Fibroblast of lung (primary cell): ENCODE measurements around the gene RNPEP. TPM values are rescaled to one million over a fixed set of nuclear protein-coding genes. Genes with fewer than 3 reads are reported as not detected.

ENCODE experiments used
- DNase-seq, 2 donors: peaks; one replicate each; pipeline versions ENCODE4 v3.0.0 to v3.0.0-alpha.2; 2010; ENCODE audit warnings: low read depth in 2 of 2
- H2AFZ ChIP-seq: 2 replicates; pipeline ENCODE4 v1.5.1; 2012; ENCODE audit warnings: low read length, control low read depth, inconsistent platforms
- H3K27ac ChIP-seq: 2 replicates; pipeline ENCODE4 v1.5.1; 2011; ENCODE audit warnings: low read length, control low read depth; ENCODE audit not compliant: insufficient read depth
- H3K27me3 ChIP-seq: 2 replicates; pipeline ENCODE4 v1.5.1; 2011; ENCODE audit warnings: mild to moderate bottlenecking, low read length; ENCODE audit not compliant: control insufficient read depth, insufficient read depth
- H3K36me3 ChIP-seq: 2 replicates; pipeline ENCODE4 v1.5.1; 2011; ENCODE audit warnings: low read length; ENCODE audit not compliant: control insufficient read depth, insufficient read depth
- H3K4me1 ChIP-seq: 2 replicates; pipeline ENCODE4 v1.5.1; 2011; ENCODE audit warnings: low read length; ENCODE audit not compliant: control insufficient read depth, insufficient read depth; ENCODE audit errors: extremely low read depth
- H3K4me2 ChIP-seq: 2 replicates; pipeline ENCODE4 v1.5.1; 2011; ENCODE audit warnings: low read length, control low read depth; ENCODE audit not compliant: insufficient read depth; ENCODE audit errors: extremely low read depth
- H3K4me3 ChIP-seq, 4 experiments: fragments of 200-600 bp in 1 of 4; sonication (generic) in 1 of 4; replicated peaks in 1 of 4; 2 replicates each; pipeline ENCODE4 v1.5.1; 2011 to 2016; ENCODE audit warnings: low read length in 4 of 4, low read depth in 3 of 4, mild to moderate bottlenecking in 3 of 4, control low read depth in 2 of 4, inconsistent platforms in 1 of 4, mixed read lengths in 1 of 4; ENCODE audit not compliant: insufficient read depth in 1 of 4; ENCODE audit errors: control extremely low read depth in 1 of 4
- H3K79me2 ChIP-seq: 2 replicates; pipeline ENCODE4 v1.5.1; 2012; ENCODE audit warnings: mild to moderate bottlenecking, low read length, inconsistent platforms; ENCODE audit not compliant: control insufficient read depth, insufficient read depth
- H3K9ac ChIP-seq: 2 replicates; pipeline ENCODE4 v1.5.1; 2011; ENCODE audit warnings: mild to moderate bottlenecking, low read length, control low read depth; ENCODE audit not compliant: insufficient read depth
- H3K9me3 ChIP-seq: 2 replicates; pipeline ENCODE4 v1.5.1; 2012; ENCODE audit warnings: low read depth, low read length; ENCODE audit not compliant: control insufficient read depth, insufficient read depth
- H4K20me1 ChIP-seq: 2 replicates; pipeline ENCODE4 v1.5.1; 2011; ENCODE audit warnings: low read length; ENCODE audit not compliant: control insufficient read depth, insufficient read depth; ENCODE audit errors: extremely low read depth
- CTCF ChIP-seq, 2 donors: IDR thresholded peaks in 1 of 2; conservative IDR thresholded peaks in 1 of 2; 1 replicate in 1 of 2; 2 replicates in 1 of 2; pipeline ENCODE4 v1.5.1; 2011 to 2012; ENCODE audit warnings: low read length in 2 of 2, control low read depth in 1 of 2, inconsistent platforms in 1 of 2, low read depth in 1 of 2, mild to moderate bottlenecking in 1 of 2
- EZH2 ChIP-seq: IDR thresholded peaks from 2 replicates; pipeline ENCODE4 v1.5.1; 2012; ENCODE audit warnings: low read length, control low read depth, mild to moderate bottlenecking; ENCODE audit errors: missing control alignments
- polyA plus RNA-seq, 2 donors: library from polyadenylated mRNA; depleted of rRNA in 1 of 2; stranded (reverse) in 1 of 2; unstranded in 1 of 2; fragments of >200 nt; gene quantifications; 2 replicates each; pipeline ENCODE4 v1.2.1, GENCODE V29; 2011 to 2012; ENCODE audit warnings: missing spikeins in 1 of 2
- total RNA-seq: library from RNA; depleted of rRNA; stranded (reverse); fragments of >200 nt; gene quantifications from 2 replicates; pipeline ENCODE4 v1.2.1, GENCODE V29; 2014

Gene RNPEP
- total and polyA plus RNA-seq, 2 donors (not counting 1 experiment from before 2014, with no cell fraction given), result 56.9 to 77.1 TPM

DNA sequence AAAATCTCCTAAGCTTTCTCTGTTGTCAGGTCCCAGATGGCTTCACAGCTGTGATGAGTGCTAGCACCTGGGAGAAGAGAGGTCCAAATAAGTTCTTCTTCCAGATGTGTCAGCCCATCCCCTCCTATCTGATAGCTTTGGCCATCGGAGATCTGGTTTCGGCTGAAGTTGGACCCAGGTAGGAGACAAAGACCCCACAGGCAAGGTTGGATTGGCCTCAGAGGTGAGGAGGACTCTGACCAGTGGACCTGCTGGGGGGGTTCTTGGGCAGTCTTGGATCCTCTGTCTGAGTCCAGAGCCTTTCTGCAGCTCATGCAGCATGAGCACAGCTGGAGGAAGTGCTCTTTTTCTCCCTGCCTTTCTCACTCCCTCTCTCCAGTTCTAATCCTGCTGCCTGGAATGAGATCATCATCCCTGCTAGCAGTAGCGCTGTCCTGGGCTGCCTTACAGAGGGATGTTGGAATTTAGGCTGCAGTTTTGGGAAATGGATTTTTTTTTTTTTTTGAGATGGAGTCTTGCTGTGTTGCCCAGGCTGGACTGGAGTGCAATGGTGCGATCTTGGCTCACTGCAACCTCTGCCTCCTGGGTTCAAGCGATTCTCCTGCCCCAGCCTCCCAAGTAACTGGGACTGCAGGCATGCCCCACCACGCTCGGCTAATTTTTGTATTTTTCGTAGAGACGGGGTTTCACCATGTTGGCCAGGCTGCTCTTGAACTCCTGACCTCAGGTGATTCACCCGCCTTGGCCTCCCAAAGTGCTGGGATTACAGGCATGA lies 7.1 kb downstream of the RNPEP start:
- H3K9ac ChIP-seq, result no peak overlapping the region
- H3K4me2 ChIP-seq, result no peak overlapping the region
- peaks cover 18% of the 10 kb centered on the region for H3K79me2 ChIP-seq
- TF ChIP-seq CTCF (conservative IDR thresholded peaks at IDR 0.05 in 1 of 2, IDR thresholded peaks at IDR 0.05 in 1 of 2; ENCODE audit: low read depth in 1 of 2, low read length in 2 of 2) (no peak), EZH2 (no peak)
- H3K27ac ChIP-seq, result no peak overlapping the region
- H3K9me3 ChIP-seq, result no peaks in the 10 kb centered on the region
- H3K4me3 ChIP-seq, result no peak overlapping the region
- peaks cover 11% of the 10 kb centered on the region for H3K36me3 ChIP-seq
- DNase-seq, result no peak
- no peaks in the 10 kb centered on the region for H3K27me3 ChIP-seq
- no peaks in the 10 kb centered on the region for H3K4me1 ChIP-seq
- no peak overlapping the region for H2AFZ ChIP-seq
- no peaks in the 10 kb centered on the region for H4K20me1 ChIP-seq

DNA sequence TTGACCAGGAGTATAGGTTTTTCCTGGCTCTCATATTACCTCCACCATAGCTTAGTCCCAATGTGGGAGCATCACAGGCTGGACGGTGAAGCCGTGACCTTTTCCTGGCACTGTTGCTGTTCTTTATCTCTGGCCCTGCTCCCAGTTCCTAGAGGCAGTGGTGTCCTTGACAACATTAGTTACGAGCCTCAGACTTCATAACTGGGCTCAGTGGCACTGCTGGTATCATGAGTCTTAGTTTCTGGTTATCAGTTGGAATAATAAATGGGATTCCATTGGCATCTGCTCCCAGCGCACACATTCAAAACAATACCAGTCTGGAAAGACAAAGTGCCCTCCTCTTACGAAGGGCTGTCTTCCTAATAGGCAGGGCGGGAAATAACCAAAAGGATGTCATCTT lies 8.0 kb downstream of the RNPEP start:
- H3K36me3 ChIP-seq, result peaks cover 11% of the 10 kb centered on the region
- H4K20me1 ChIP-seq, result no peaks in the 10 kb centered on the region

More for the DNA sequence above, 8.0 kb downstream of the RNPEP start:
- H3K27ac ChIP-seq, result no peak overlapping the region
- TF ChIP-seq EZH2, result no peak
- no peak for TF ChIP-seq CTCF (conservative IDR thresholded peaks at IDR 0.05 in 1 of 2, IDR thresholded peaks at IDR 0.05 in 1 of 2; ENCODE audit: low read depth in 1 of 2, low read length in 2 of 2)
- H2AFZ ChIP-seq, result no peak overlapping the region
- no peak for DNase-seq
- H3K4me1 ChIP-seq, result no peaks in the 10 kb centered on the region
- no peaks in the 10 kb centered on the region for H3K9me3 ChIP-seq
- no peak overlapping the region for H3K4me2 ChIP-seq
- H3K27me3 ChIP-seq, result no peaks in the 10 kb centered on the region
- peaks cover 11% of the 10 kb centered on the region for H3K79me2 ChIP-seq
- H3K9ac ChIP-seq, result no peak overlapping the region
- H3K4me3 ChIP-seq, result no peak overlapping the region
